ENCODE measurements around the gene LPCAT2. TPM values are rescaled to one million over a fixed set of nuclear protein-coding genes. Genes with fewer than 3 reads are reported as not detected.

The LPCAT2 gene
- total RNA-seq, 1 experiment from 2014 or later = 25.2 TPM

DNA sequence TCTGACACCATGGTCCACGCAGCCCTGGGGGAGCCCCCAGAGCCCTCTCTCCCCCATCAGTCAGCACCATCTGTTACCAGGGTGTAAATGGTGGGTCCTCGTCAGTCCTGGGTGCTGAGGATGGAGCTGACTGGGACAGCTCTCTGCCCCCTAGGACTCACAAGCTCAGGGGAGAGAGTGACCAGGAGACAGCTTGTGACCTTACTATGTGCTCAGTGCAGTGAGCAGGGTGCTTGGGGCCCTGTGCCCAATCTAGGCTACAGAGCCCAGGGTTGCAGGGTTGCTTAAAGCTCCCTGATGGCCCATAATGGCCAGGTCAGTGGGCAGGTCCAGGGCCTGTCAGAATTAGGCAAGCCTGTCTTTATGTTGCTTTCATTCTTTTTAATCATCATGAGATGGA is 18.6 kb upstream of the LPCAT2 start:
- Histone ChIP-seq H3K36me3 (ENCODE audit: control insufficient read depth, insufficient read depth, low read length) (no peaks in the 10 kb centered on the region), H3K4me3 (ENCODE audit: low read depth, low read length) (no peak overlapping the region), H3K4me1 (peaks cover 2% of the 10 kb centered on the region; the same call in 1 of the 2 replicates), H3K27me3 (replicated peaks; ENCODE audit: control insufficient read depth, insufficient read depth, low read length) (no peaks in the 10 kb centered on the region), H3K9me3 (no peaks in the 10 kb centered on the region)
- DNase-seq = no peak
- Mint-ChIP-seq H3K36me3 (ENCODE audit: insufficient read depth, unreplicated experiment) (no peaks in the 10 kb centered on the region), H3K4me3 (ENCODE audit: unreplicated experiment) (no peak overlapping the region), H3K27me3 (ENCODE audit: insufficient read depth, unreplicated experiment) (peaks cover 4% of the 10 kb centered on the region), H3K27ac (ENCODE audit: unreplicated experiment) (no peak overlapping the region), H3K9me3 (ENCODE audit: unreplicated experiment) (no peaks in the 10 kb centered on the region), H3K4me1 (ENCODE audit: low read depth, unreplicated experiment) (no peaks in the 10 kb centered on the region)
- ChIA-PET CTCF (interaction anchor here (0.7 kb wide), 1 partner anchor 25 kb away, joined by 4 read pairs; no protein-coding TSS in a partner anchor), POLR2A (no interaction called here)
- intact Hi-C loops (cut with micrococcal nuclease; ENCODE audit: unreplicated experiment) = loop anchor here (10.0 kb wide), 1 partner anchor 154 kb away; no protein-coding TSS in a partner anchor
- TF ChIP-seq, protein P1, sequence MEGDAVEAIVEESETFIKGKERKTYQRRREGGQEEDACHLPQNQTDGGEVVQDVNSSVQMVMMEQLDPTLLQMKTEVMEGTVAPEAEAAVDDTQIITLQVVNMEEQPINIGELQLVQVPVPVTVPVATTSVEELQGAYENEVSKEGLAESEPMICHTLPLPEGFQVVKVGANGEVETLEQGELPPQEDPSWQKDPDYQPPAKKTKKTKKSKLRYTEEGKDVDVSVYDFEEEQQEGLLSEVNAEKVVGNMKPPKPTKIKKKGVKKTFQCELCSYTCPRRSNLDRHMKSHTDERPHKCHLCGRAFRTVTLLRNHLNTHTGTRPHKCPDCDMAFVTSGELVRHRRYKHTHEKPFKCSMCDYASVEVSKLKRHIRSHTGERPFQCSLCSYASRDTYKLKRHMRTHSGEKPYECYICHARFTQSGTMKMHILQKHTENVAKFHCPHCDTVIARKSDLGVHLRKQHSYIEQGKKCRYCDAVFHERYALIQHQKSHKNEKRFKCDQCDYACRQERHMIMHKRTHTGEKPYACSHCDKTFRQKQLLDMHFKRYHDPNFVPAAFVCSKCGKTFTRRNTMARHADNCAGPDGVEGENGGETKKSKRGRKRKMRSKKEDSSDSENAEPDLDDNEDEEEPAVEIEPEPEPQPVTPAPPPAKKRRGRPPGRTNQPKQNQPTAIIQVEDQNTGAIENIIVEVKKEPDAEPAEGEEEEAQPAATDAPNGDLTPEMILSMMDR (IDR thresholded peaks at IDR 0.05; ENCODE audit: insufficient read depth in 1 of 2, low read depth in 1 of 2, low read length in 1 of 2, severe bottlenecking in 1 of 2, unreplicated experiment in 1 of 2) = no peak
- BruUV-seq (replicated peaks) = no TSS peak

DNA sequence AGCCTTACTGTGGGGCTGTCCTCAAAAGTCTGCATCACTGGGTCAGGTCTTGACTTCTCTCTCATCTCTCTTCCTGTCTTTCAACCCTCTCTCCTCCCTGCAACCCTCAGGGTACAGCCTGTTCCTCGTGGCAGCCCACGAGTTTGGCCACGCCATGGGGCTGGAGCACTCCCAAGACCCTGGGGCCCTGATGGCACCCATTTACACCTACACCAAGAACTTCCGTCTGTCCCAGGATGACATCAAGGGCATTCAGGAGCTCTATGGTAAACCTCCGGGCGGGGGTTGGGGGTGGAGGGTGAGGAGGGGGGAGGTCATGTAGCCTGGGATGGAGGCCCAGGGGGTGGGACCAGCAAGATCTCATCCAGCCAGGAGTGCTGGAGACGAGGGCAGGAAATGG is 17.2 kb upstream of the LPCAT2 start:
- Mint-ChIP-seq H3K9me3 (ENCODE audit: unreplicated experiment) (no peaks in the 10 kb centered on the region), H3K4me1 (ENCODE audit: low read depth, unreplicated experiment) (peaks cover 7% of the 10 kb centered on the region)

DNA sequence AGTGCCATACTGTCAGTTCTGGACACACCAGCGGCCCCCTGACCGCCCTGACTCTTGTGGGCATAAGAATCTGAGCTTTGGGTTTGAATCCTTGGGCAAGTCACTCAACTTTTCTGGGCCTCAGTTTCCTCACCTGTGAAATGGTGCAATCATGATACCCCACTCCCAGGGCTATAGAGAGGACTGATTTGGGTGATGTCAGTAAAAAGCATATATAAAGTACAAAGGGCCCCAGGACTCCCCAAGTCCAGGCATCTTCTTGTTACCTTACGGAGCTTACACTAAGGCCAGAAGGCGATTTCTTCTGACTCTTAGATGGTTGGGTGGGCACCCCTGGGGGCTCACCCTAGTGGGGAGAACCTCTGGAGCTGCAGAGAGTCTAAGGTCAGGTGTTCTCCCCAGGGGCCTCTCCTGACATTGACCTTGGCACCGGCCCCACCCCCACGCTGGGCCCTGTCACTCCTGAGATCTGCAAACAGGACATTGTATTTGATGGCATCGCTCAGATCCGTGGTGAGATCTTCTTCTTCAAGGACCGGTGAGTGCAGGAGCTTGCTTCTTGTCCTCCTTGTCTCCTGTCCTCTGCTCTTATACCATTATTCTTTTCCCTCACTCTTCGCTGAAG is 16.0 kb upstream of the LPCAT2 start:
- H3K9me3 Mint-ChIP-seq (ENCODE audit: unreplicated experiment) = no peaks in the 10 kb centered on the region
- CTCF ChIA-PET = no interaction called here
- POLR2A ChIA-PET = no interaction called here
- intact Hi-C loops (cut with micrococcal nuclease; ENCODE audit: unreplicated experiment) = loop anchor here (10.0 kb wide), 1 partner anchor 152 kb away; no protein-coding TSS in a partner anchor
- no peak overlapping the region for H3K4me3 Mint-ChIP-seq (ENCODE audit: unreplicated experiment)
- H3K27ac Mint-ChIP-seq (ENCODE audit: unreplicated experiment) = no peak overlapping the region
- Histone ChIP-seq H3K4me3 (ENCODE audit: low read depth, low read length) (no peak overlapping the region), H3K27me3 (replicated peaks; ENCODE audit: control insufficient read depth, insufficient read depth, low read length) (no peaks in the 10 kb centered on the region), H3K36me3 (ENCODE audit: control insufficient read depth, insufficient read depth, low read length) (no peaks in the 10 kb centered on the region), H3K9me3 (no peaks in the 10 kb centered on the region), H3K4me1 (peaks cover 8% of the 10 kb centered on the region; the same call in 1 of the 2 replicates)
- no peaks in the 10 kb centered on the region for H3K36me3 Mint-ChIP-seq (ENCODE audit: insufficient read depth, unreplicated experiment)
- H3K4me1 Mint-ChIP-seq (ENCODE audit: low read depth, unreplicated experiment) = peaks cover 7% of the 10 kb centered on the region
- BruUV-seq (replicated peaks) = no TSS peak
- DNase-seq = no peak
- TF ChIP-seq, protein P1 (IDR thresholded peaks at IDR 0.05; ENCODE audit: insufficient read depth in 1 of 2, low read depth in 1 of 2, low read length in 1 of 2, severe bottlenecking in 1 of 2, unreplicated experiment in 1 of 2) = no peak
- H3K27me3 Mint-ChIP-seq (ENCODE audit: insufficient read depth, unreplicated experiment) = peaks cover 4% of the 10 kb centered on the region

More for the DNA sequence above, 17.2 kb upstream of the LPCAT2 start:
- no TSS peak for BruUV-seq (replicated peaks)
- no peak overlapping the region for H3K4me3 Mint-ChIP-seq (ENCODE audit: unreplicated experiment)
- POLR2A ChIA-PET = no interaction called here
- DNase-seq = no peak
- intact Hi-C loops (cut with micrococcal nuclease; ENCODE audit: unreplicated experiment) = loop anchor here (10.0 kb wide), 1 partner anchor 153 kb away; no protein-coding TSS in a partner anchor
- no peaks in the 10 kb centered on the region for H3K27me3 ChIP-seq (replicated peaks; ENCODE audit: control insufficient read depth, insufficient read depth, low read length)
- TF ChIP-seq, protein P1 (IDR thresholded peaks at IDR 0.05; ENCODE audit: insufficient read depth in 1 of 2, low read depth in 1 of 2, low read length in 1 of 2, severe bottlenecking in 1 of 2, unreplicated experiment in 1 of 2) = no peak
- no peak overlapping the region for H3K4me3 ChIP-seq (ENCODE audit: low read depth, low read length)
- peaks cover 8% of the 10 kb centered on the region; the same call in 1 of the 2 replicates for H3K4me1 ChIP-seq
- CTCF ChIA-PET = no interaction called here
- H3K9me3 ChIP-seq = no peaks in the 10 kb centered on the region
- H3K36me3 Mint-ChIP-seq (ENCODE audit: insufficient read depth, unreplicated experiment) = no peaks in the 10 kb centered on the region
- H3K27ac Mint-ChIP-seq (ENCODE audit: unreplicated experiment) = no peak overlapping the region
- H3K36me3 ChIP-seq (ENCODE audit: control insufficient read depth, insufficient read depth, low read length) = no peaks in the 10 kb centered on the region
- peaks cover 4% of the 10 kb centered on the region for H3K27me3 Mint-ChIP-seq (ENCODE audit: insufficient read depth, unreplicated experiment)
